ENCODE data around the gene CCDC28B.

CCDC28B gene

GRCh38 chr1:32199043-32199716, 1.2 kb upstream of the CCDC28B start:
- no peak overlapping the region for H3K4me3 ChIP-seq (ENCODE audit: low read length)
- DNase-seq (ENCODE audit: low read depth) = no peak
- TF ChIP-seq CTCF (IDR thresholded peaks at IDR 0.05; ENCODE audit: insufficient read depth, low read depth, low read length, missing control alignments) = no peak

GRCh38 chr1:32199717-32200072, 700 bp upstream of the CCDC28B start:
- no peak for TF ChIP-seq CTCF (IDR thresholded peaks at IDR 0.05; ENCODE audit: insufficient read depth, low read depth, low read length, missing control alignments)
- peak overlapping the region; percentile 74 for H3K4me3 ChIP-seq (ENCODE audit: low read length)

GRCh38 chr1:32201011-32201855, 838 bp downstream of the CCDC28B start:
- H3K4me3 ChIP-seq (ENCODE audit: low read length) = peak overlapping the region; percentile 74
- TF ChIP-seq CTCF (IDR thresholded peaks at IDR 0.05; ENCODE audit: insufficient read depth, low read depth, low read length, missing control alignments) = no peak
- peak; percentile 38 for DNase-seq (ENCODE audit: low read depth)

More at GRCh38 chr1:32199717-32200072, 700 bp upstream of the CCDC28B start:
- no peak for DNase-seq (ENCODE audit: low read depth)

GRCh38 chr1:32204943-32205361, 4.6 kb downstream of the CCDC28B start:
- TF ChIP-seq CTCF (IDR thresholded peaks at IDR 0.05; ENCODE audit: insufficient read depth, low read depth, low read length, missing control alignments) = no peak
- no peak for DNase-seq (ENCODE audit: low read depth)
- peak overlapping the region; percentile 88 for H3K4me3 ChIP-seq (ENCODE audit: low read length)

- peak within 1 kb of the TSS; percentile 88 for H3K4me3 ChIP-seq (ENCODE audit: low read length)
- peak; percentile 89 for DNase-seq (ENCODE audit: low read depth)
- TF ChIP-seq CTCF (IDR thresholded peaks at IDR 0.05; ENCODE audit: insufficient read depth, low read depth, low read length, missing control alignments) = no peak
These were observed 5.3 kb downstream of the CCDC28B start, which contains the start of gene IQCC for GRCh38 chr1:32205401-32206370. Gene IQCC (plus strand): TSS chr1:32205671. CDS start chr1:32205682, 11 bp downstream.

GRCh38 chr1:32208469-32208868, 8.1 kb downstream of the CCDC28B start:
- DNase-seq (ENCODE audit: low read depth) = no peak
- TF ChIP-seq CTCF (IDR thresholded peaks at IDR 0.05; ENCODE audit: insufficient read depth, low read depth, low read length, missing control alignments) = no peak
- H3K4me3 ChIP-seq (ENCODE audit: low read length) = no peak overlapping the region

Measured in epithelial cell of esophagus (primary cell).